ENCODE data around the gene ISY1. TPM values are rescaled to one million over a fixed set of nuclear protein-coding genes. Genes with fewer than 3 reads are reported as not detected.
"Not testable (repeated sequence)": the region's sequence is repeated elsewhere in the genome, so short reads cannot be mapped to it uniquely, and the experiment has no call there.

Gene ISY1
- total RNA-seq, 1 donor from 2014 or later, result 18.2 TPM

DNA sequence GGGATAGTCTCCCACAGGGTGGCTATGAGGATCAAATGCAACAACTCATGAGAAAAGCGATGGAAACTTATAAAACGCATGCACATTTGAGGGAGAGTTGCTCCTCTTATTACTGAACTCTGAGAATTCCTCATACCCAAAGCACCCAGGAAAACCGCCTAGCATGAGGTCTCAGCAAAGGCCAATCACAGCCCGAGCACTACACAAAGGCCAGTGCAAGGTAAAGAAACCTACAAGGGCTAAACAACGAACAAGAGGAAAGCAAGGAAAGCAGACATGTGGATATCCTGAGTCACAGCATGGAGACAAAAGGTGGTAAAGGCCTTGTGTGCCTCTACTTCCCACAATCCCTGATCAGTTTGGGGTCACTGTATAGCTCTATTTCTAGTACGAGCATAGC, 46.4 kb downstream of the ISY1 start:
- Mint-ChIP-seq H3K9me3 (ENCODE audit: unreplicated experiment) (no peaks in the 10 kb centered on the region), H3K4me3 (ENCODE audit: unreplicated experiment) (no peak overlapping the region), H3K4me1 (ENCODE audit: low read depth, unreplicated experiment) (no peaks in the 10 kb centered on the region), H3K36me3 (ENCODE audit: unreplicated experiment) (no peaks in the 10 kb centered on the region), H3K27ac (ENCODE audit: unreplicated experiment) (no peak overlapping the region), H3K27me3 (ENCODE audit: unreplicated experiment) (no peaks in the 10 kb centered on the region)
- no peak for DNase-seq
- no peak for TF ChIP-seq CTCF (IDR thresholded peaks at IDR 0.05; ENCODE audit: partially characterized antibody, unreplicated experiment)

GRCh38 chr3:129112308-129113052, 48.4 kb downstream of the ISY1 start:
- Mint-ChIP-seq H3K4me3 (ENCODE audit: unreplicated experiment) (no peak overlapping the region), H3K36me3 (ENCODE audit: unreplicated experiment) (no peaks in the 10 kb centered on the region), H3K9me3 (ENCODE audit: unreplicated experiment) (no peaks in the 10 kb centered on the region), H3K27ac (ENCODE audit: unreplicated experiment) (no peak overlapping the region), H3K4me1 (ENCODE audit: low read depth, unreplicated experiment) (no peaks in the 10 kb centered on the region), H3K27me3 (ENCODE audit: unreplicated experiment) (no peaks in the 10 kb centered on the region)
- DNase-seq, result no peak
- no peak for TF ChIP-seq CTCF (IDR thresholded peaks at IDR 0.05; ENCODE audit: partially characterized antibody, unreplicated experiment)

DNA sequence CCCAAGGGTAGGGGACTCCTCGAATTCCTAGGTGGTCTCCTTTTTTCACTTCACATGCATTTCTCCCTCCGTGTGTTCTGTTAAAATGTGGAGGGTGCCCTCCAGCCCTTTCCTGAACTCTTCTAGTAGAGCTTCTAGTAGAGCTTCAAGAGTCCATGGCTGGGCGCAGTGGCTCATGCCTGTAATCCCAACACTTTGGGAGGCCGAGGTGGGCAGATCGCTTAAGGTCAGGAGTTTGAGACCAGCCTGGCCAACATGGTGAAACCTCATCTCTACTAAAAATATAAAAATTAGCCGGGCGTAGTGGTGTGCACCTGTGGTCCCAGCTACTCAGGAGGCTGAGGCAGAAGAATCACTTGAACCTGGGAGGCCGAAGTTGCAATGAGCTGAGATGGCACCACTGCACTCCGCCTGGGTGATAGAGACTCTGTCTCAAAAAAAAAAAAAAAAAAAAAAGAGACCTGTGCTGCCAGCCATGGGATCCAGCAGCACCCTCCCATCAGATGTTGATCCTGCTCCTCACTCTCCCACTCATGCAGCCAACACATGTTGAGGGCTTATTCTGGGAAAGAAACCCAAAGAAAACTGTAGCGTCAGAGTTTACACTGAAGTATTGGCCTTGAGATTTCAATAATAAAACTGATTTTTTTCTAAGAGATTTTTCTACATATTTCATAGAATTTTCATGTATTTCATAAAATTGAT, 49.6 kb downstream of the ISY1 start:
- H3K4me1 Mint-ChIP-seq (ENCODE audit: low read depth, unreplicated experiment); H3K36me3 Mint-ChIP-seq (ENCODE audit: unreplicated experiment); H3K9me3 Mint-ChIP-seq (ENCODE audit: unreplicated experiment); H3K27ac Mint-ChIP-seq (ENCODE audit: unreplicated experiment); H3K27me3 Mint-ChIP-seq (ENCODE audit: unreplicated experiment); H3K4me3 Mint-ChIP-seq (ENCODE audit: unreplicated experiment); DNase-seq: not testable (repeated sequence)

GRCh38 chr3:129107793-129108192, 53.1 kb downstream of the ISY1 start:
- H3K9me3 Mint-ChIP-seq (ENCODE audit: unreplicated experiment), result peaks cover 4% of the 10 kb centered on the region
- H3K27ac Mint-ChIP-seq (ENCODE audit: unreplicated experiment), result no peak overlapping the region
- H3K36me3 Mint-ChIP-seq (ENCODE audit: unreplicated experiment), result no peaks in the 10 kb centered on the region
- H3K4me3 Mint-ChIP-seq (ENCODE audit: unreplicated experiment), result no peak overlapping the region
- H3K4me1 Mint-ChIP-seq (ENCODE audit: low read depth, unreplicated experiment), result no peaks in the 10 kb centered on the region
- DNase-seq, result no peak
- TF ChIP-seq CTCF (IDR thresholded peaks at IDR 0.05; ENCODE audit: partially characterized antibody, unreplicated experiment), result no peak
- no peaks in the 10 kb centered on the region for H3K27me3 Mint-ChIP-seq (ENCODE audit: unreplicated experiment)

- Mint-ChIP-seq H3K36me3 (ENCODE audit: unreplicated experiment) (no peaks in the 10 kb centered on the region), H3K4me1 (ENCODE audit: low read depth, unreplicated experiment) (no peaks in the 10 kb centered on the region), H3K27ac (ENCODE audit: unreplicated experiment) (no peak overlapping the region), H3K4me3 (ENCODE audit: unreplicated experiment) (no peak overlapping the region), H3K9me3 (ENCODE audit: unreplicated experiment) (peaks cover 4% of the 10 kb centered on the region), H3K27me3 (ENCODE audit: unreplicated experiment) (no peaks in the 10 kb centered on the region)
- no peak for TF ChIP-seq CTCF (IDR thresholded peaks at IDR 0.05; ENCODE audit: partially characterized antibody, unreplicated experiment)
- DNase-seq, result no peak
Observed at GRCh38 chr3:129106866-129107565, 53.8 kb downstream of the ISY1 start.

Data from glutamatergic neuron (in vitro differentiated cells).